Aorta (tissue), 5 donors: ENCODE results near the gene PPFIBP1. TPM values are rescaled to one million over a fixed set of nuclear protein-coding genes. Genes with fewer than 3 reads are reported as not detected.
"Not testable (repeated sequence)": the region's sequence is repeated elsewhere in the genome, so short reads cannot be mapped to it uniquely, and the experiment has no call there.

Source experiments
- ATAC-seq: fragments of 200-7000 bp; cut with Tn5 transposase; one replicate; pipeline ENCODE4 v1.9.1; 2022; ENCODE audit warnings: moderate library complexity; ENCODE audit not compliant: low FRiP score
- DNase-seq, 2 donors: peaks; one replicate each; pipeline ENCODE4 v3.0.0-alpha.2; 2020
- H3K27ac ChIP-seq, 2 donors: one replicate each; pipeline ENCODE4 v1.5.1; 2013; ENCODE audit warnings: low read length in 2 of 2, mild to moderate bottlenecking in 2 of 2, moderate library complexity in 2 of 2, control low read depth in 1 of 2, inconsistent platforms in 1 of 2, low read depth in 1 of 2
- H3K27me3 ChIP-seq, 2 donors: one replicate each; pipeline ENCODE4 v1.6.1; 2013; ENCODE audit warnings: control low read depth in 1 of 2, low read length in 1 of 2, mild to moderate bottlenecking in 1 of 2, moderate library complexity in 1 of 2; ENCODE audit not compliant: insufficient read depth in 2 of 2, control insufficient read depth in 1 of 2
- H3K36me3 ChIP-seq, 2 donors: one replicate each; pipeline ENCODE4 v1.6.1; 2013; ENCODE audit warnings: control low read depth in 1 of 2, low read length in 1 of 2, mild to moderate bottlenecking in 1 of 2; ENCODE audit not compliant: insufficient read depth in 2 of 2, control insufficient read depth in 1 of 2
- H3K4me1 ChIP-seq, 2 donors: one replicate each; pipeline ENCODE4 v1.6.1; 2013; ENCODE audit warnings: low read length in 2 of 2, control low read depth in 1 of 2, mild to moderate bottlenecking in 1 of 2, moderate library complexity in 1 of 2; ENCODE audit not compliant: insufficient read depth in 2 of 2, control insufficient read depth in 1 of 2
- H3K4me3 ChIP-seq, 2 donors: one replicate each; pipeline ENCODE4 v1.5.1; 2013; ENCODE audit warnings: low read length in 2 of 2, control low read depth in 1 of 2, mild to moderate bottlenecking in 1 of 2
- H3K9me3 ChIP-seq: one replicate; pipeline ENCODE4 v1.6.1; 2013; ENCODE audit warnings: mild to moderate bottlenecking, low read length; ENCODE audit not compliant: control insufficient read depth
- WGBS, 2 donors: extraction: QIAGEN DNeasy Blood & Tissue Kit; methylation state at CpG; one replicate each; pipeline ENCODE4 v1.1.7; 2013; 5-methylcytosine and 5-hydroxymethylcytosine counted together
- intact Hi-C, 2 donors: fragments of 100-400 bp; cut with DNase I; formaldehyde crosslinking; loops; one replicate each; pipeline versions ENCODE4 v1.14.2 to v1.15.0; 2022
- polyA plus RNA-seq, 2 donors: library from polyadenylated mRNA; stranded (reverse); fragments of 200-250 nt; gene quantifications; one replicate each; pipeline ENCODE4 v1.2.3, GENCODE V29; 2013
- total RNA-seq, 2 donors: library from RNA; stranded (reverse); fragmentation: NEBNext Ultra II Directional; extraction: Animal tissue kit (Norgen Biotek cat#: 25700); gene quantifications; one replicate each; pipeline ENCODE4 v1.2.1, GENCODE V29; 2021
- donor health status: healthy with polysubstance abuse.
- donor health status: Bipolar disorder and iron deficiency.
- donor health status: DM: no; HTN: no; CAD: no.
- donor health status: DM: no; HTN: no; CAD: no.
- donor health status: DM: yes; HTN: yes; CAD: no.

Gene PPFIBP1
- total and polyA plus RNA-seq, 4 donors = 29.7 to 247 (median 108) TPM

DNA sequence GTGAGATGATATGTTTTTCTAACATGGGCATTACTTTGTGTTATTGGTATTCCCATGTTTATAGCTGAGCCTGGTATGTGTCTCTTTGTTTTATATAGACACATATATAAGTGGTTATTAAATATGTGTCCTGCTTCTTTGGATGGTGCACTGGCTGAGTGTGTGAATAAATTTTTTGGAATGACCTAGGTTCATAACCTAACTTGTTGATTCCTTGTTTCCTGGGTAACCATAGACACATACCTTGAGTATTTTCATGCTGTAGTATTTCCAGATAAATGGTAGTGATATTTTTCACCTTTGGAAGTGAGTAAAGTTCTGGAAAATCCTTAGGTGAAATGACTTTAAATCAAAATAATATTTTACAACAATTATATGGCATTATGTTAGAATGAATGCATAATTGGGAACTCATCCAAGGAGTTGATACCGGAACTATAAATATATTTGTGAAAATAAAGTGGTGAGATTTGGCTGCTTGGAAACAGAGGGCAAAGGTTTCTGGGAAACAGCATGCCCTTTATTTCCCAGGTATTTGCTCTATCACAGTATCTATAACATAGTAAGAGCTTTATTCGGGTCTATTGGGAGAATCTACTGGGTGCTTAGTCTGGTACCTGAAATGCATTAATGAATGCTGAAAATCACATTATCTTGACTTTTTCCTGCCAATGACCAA is 107.9 kb downstream of the PPFIBP1 start:
- H3K36me3 ChIP-seq = no peaks in the 10 kb centered on the region
- H3K4me1 ChIP-seq = peaks cover 2 to 4% of the 10 kb centered on the region in 2 donors
- H3K9me3 ChIP-seq = no peaks in the 10 kb centered on the region
- H3K4me3 ChIP-seq = no peak overlapping the region
- DNase-seq = no peak
- no peak overlapping the region for H3K27ac ChIP-seq
- WGBS, 2 donors = 10 to 11% methylated on average over 2 of the region's 2 CpGs
- intact Hi-C loops = no loop called here
- ATAC-seq = no peak
- no peaks in the 10 kb centered on the region for H3K27me3 ChIP-seq

GRCh38 chr12:27635349-27635972 is 111.5 kb downstream of the PPFIBP1 start:
- peaks cover 2 to 9% of the 10 kb centered on the region in 2 donors for H3K4me1 ChIP-seq
- peak; percentile 36 for ATAC-seq
- intact Hi-C loops = no loop called here
- no peak overlapping the region for H3K4me3 ChIP-seq
- H3K27ac ChIP-seq = peak overlapping the region in 1 of 2 donors; percentile 17
- no peak for DNase-seq
- H3K27me3 ChIP-seq = no peaks in the 10 kb centered on the region
- no peaks in the 10 kb centered on the region for H3K36me3 ChIP-seq
- WGBS, 2 donors = 37 to 40% methylated on average over 7 of the region's 7 CpGs
- H3K9me3 ChIP-seq = no peaks in the 10 kb centered on the region

DNA sequence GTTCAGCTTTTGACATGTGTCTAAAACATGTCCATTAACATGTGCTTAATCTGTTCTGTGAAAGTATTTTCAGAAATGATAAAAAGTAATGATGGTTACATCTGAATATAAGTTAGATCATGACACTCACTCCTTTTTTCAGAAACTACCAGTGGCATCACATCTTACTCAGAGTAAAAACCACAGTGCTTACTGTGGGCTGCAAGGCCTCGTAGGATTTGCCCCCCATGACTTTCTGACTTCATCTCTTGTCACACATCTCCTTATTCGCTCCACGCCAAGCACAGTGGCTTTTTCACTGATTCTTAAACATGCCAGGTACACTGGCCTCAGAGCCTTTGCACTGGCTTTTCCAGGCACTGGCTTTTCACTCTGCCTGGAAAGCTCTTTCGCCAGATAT is 112.6 kb downstream of the PPFIBP1 start:
- H3K9me3 ChIP-seq, ATAC-seq, DNase-seq, H3K4me1 ChIP-seq, H3K27ac ChIP-seq, H3K4me3 ChIP-seq, H3K27me3 ChIP-seq, intact Hi-C loops, H3K36me3 ChIP-seq: not testable (repeated sequence)
- WGBS, 2 donors = 77 to 78% methylated on average over 4 of the region's 4 CpGs

- intact Hi-C loops = no loop called here
- Histone ChIP-seq H3K36me3 (no peaks in the 10 kb centered on the region), H3K27me3 (no peaks in the 10 kb centered on the region), H3K9me3 (no peaks in the 10 kb centered on the region), H3K4me1 (peaks cover 2 to 9% of the 10 kb centered on the region in 2 donors), H3K27ac (no peak overlapping the region), H3K4me3 (no peak overlapping the region)
- WGBS, 2 donors = 78 to 90% methylated on average over 1 of the region's 1 CpG
- ATAC-seq (no peak), DNase-seq (no peak)
Measured at GRCh38 chr12:27637524-27637923, 113.5 kb downstream of the PPFIBP1 start.

DNA sequence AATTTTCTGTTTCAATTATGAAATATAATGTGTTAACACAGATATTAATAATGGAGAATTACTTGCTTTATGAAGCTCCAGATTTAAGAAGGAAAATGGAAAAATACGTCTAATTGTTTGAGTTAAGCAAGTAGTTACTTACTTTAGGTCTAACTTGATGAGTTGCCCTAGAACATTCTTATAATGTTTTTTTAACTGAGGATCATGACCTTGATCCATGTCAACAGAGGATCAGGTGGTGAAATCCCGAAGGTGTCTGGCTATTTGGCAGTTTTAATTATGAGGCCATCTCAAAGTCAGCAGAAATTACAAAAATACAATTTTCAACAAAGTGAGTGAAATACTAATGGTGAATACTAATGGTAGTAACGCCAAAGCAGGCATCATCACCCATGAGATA is 115.3 kb downstream of the PPFIBP1 start:
- intact Hi-C loops = no loop called here
- H3K4me1 ChIP-seq = peaks cover 2 to 14% of the 10 kb centered on the region in 2 donors

DNA sequence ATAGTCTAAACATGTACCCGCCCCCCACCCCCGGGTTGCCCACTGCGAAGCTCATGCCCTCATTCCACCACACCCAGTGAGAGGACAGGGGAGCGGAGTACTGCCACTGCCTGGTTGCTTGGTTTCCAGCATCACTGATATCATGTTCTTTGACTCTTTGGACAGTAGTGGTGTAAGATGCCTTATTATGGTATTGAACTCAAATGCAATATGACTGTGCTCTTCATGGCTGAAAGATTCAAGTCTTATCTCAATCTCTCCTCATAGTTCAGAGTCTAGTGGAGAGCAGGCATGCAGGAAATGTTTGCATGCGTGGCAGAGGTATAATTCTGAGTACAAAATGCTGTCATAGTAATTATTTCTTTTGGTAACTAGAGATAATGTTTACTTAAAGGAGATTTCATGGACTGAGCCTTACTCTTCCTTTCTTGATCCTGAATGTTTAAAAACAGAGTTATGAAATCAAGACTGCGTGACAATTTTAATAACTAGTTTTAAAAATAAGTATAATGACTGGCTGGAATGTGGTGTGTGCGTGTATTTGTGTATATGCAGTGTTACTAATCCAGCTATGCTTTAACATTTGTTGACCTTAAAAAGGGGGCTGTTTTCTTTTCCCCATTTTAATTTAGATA is 116.7 kb downstream of the PPFIBP1 start:
- 46 to 51% methylated on average over 7 of the region's 7 CpGs for WGBS, 2 donors
- H3K9me3 ChIP-seq, H3K4me3 ChIP-seq, H3K36me3 ChIP-seq, DNase-seq, H3K27me3 ChIP-seq, ATAC-seq, H3K27ac ChIP-seq: not testable (repeated sequence)
- peaks cover 0 to 14% of the 10 kb centered on the region in 2 donors for H3K4me1 ChIP-seq
- intact Hi-C loops = loop anchor here in 1 of 2 donors (10.0 kb wide), 1 partner anchor 306 kb away; the partner anchor contains the start of gene BMAL2

More for the DNA sequence above, 115.3 kb downstream of the PPFIBP1 start:
- no peak overlapping the region for H3K27ac ChIP-seq
- DNase-seq (no peak), ATAC-seq (no peak)
- no peaks in the 10 kb centered on the region for H3K36me3 ChIP-seq
- no peaks in the 10 kb centered on the region for H3K27me3 ChIP-seq
- H3K4me3 ChIP-seq = no peak overlapping the region
- WGBS, 2 donors = 65 to 78% methylated on average over 3 of the region's 3 CpGs
- no peaks in the 10 kb centered on the region for H3K9me3 ChIP-seq

GRCh38 chr12:27642361-27642760 is 118.4 kb downstream of the PPFIBP1 start:
- H3K4me3 ChIP-seq, H3K9me3 ChIP-seq, DNase-seq, H3K27ac ChIP-seq, ATAC-seq, H3K36me3 ChIP-seq, H3K27me3 ChIP-seq: not testable (repeated sequence)
- 96% methylated on average over 4 of the region's 4 CpGs for WGBS, 2 donors
- intact Hi-C loops = loop anchor here in 1 of 2 donors (10.0 kb wide), 1 partner anchor 308 kb away; the partner anchor contains the start of gene BMAL2
- peaks cover 0 to 14% of the 10 kb centered on the region in 2 donors for H3K4me1 ChIP-seq

GRCh38 chr12:27642892-27643291 is 118.9 kb downstream of the PPFIBP1 start:
- H3K27ac ChIP-seq, H3K27me3 ChIP-seq, H3K9me3 ChIP-seq, DNase-seq, ATAC-seq, H3K36me3 ChIP-seq, H3K4me3 ChIP-seq: not testable (repeated sequence)
- peaks cover 0 to 14% of the 10 kb centered on the region in 2 donors for H3K4me1 ChIP-seq
- intact Hi-C loops = loop anchor here in 1 of 2 donors (10.0 kb wide), 1 partner anchor 308 kb away; the partner anchor contains the start of gene BMAL2
- WGBS, 2 donors = 99 to 100% methylated on average over 5 of the region's 7 CpGs
